Activated naive CD4-positive, alpha-beta T cell treated with anti-CD3 and anti-CD28 coated beads, Interleukin-2, amount 50 U/mL, for 16 hours (primary cell): ENCODE results near the gene CDH4.

Source experiments
- DNase-seq: peaks from one replicate; pipeline ENCODE4 v3.0.0-alpha.2; 2020

The CDH4 gene

GRCh38 chr20:61780066-61780465, 528.0 kb downstream of the CDH4 start:
- no peak for DNase-seq

- DNase-seq: no peak
Observed at GRCh38 chr20:61784801-61785566, 532.9 kb downstream of the CDH4 start.

- DNase-seq: no peak
Observed at GRCh38 chr20:61785567-61785816, 533.4 kb downstream of the CDH4 start.

- no peak for DNase-seq
Observed at GRCh38 chr20:61786230-61786629, 534.2 kb downstream of the CDH4 start.

- DNase-seq: no peak
Observed at GRCh38 chr20:61788343-61788742, 536.3 kb downstream of the CDH4 start.

GRCh38 chr20:61789329-61789728, 537.3 kb downstream of the CDH4 start:
- no peak for DNase-seq

DNA sequence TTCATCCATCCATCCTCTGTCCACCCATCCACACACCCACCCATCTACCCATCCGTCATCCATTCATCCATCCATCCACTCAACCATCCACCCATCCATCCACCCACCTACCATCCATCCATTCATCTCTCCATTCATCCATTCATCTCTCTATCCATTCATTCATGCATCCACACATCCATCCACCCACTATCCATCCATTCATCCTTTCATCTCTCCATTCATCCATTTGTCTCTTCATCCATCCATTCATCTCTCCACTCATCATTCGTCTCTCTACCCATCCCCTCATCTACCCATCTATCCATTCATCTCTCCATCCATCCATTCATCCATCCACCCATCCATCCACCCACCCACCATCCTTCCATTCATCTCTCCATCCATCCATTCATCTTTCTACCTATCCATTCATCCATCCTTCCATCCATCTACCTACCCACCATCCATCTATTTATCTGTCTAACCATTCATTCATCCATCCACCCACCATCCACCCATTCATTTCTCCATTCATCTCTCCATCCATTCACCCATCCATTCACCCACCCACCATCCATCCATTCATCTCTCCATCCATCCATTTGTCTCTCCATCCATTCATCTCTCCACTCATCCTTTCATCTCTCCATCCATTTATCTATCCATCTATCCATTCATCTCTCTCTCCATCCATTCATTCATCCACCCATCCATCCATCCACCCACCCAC, 538.2 kb downstream of the CDH4 start:
- no peak for DNase-seq

DNA sequence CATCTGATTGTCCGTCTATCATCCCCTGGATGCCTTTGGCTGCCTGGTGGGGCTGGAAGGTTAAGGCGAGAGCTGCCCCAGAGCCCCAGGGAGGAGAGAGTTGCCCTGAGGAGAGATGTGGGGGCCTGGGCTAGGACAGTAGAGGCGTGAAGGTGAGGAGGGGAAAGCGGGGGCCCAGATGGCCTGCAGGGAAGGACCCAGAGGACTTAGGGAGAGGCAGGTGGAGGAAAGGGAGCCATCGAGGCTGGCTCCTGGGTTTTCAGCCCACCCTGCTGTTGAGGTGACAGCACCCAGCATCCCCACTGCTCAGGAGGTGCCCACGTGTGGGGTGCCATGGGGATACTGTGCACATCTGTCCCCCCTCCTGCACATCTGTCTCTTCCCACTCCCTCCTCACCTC, 539.9 kb downstream of the CDH4 start:
- DNase-seq: no peak

GRCh38 chr20:61795669-61796630, 543.9 kb downstream of the CDH4 start:
- no peak for DNase-seq

DNA sequence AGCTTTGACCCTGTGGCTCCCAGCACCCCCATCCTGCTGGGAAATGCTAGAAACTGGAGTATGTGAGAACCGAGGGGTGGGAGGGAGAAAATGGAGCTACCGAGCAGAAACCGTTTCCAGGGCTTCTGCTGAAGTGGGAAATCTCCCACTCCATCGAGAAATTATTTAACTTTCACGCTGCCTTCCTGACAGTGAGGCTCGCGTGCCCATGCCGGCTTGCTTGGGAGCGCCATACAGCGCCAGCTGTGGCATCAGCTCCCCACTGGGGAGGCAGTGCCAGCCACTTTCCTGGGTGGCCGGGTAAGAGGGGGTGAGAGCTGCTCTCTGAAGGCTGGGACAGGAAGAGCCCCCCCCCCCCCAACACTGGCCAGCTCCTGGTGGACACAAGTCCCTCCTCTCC, 544.7 kb downstream of the CDH4 start:
- DNase-seq: no peak

DNA sequence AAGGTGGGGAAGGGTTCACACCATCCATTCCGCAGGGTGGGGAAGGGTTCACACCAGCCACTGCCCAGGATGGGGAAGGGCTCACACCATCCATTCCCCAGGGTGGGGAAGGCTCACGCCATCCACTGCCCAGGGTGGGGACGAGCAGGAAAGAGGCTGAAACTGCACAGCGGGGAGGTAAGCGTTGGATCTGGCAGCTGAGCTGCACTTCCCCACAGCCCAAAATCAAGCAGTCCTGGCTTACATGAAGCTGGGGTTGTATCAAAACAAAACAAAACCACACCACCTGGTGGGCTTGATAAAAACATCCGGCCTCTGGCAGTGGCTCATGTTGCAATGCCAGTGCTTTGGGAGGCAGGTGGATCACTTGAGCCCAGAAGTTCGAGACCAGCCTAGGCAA, 545.1 kb downstream of the CDH4 start:
- no peak for DNase-seq

DNA sequence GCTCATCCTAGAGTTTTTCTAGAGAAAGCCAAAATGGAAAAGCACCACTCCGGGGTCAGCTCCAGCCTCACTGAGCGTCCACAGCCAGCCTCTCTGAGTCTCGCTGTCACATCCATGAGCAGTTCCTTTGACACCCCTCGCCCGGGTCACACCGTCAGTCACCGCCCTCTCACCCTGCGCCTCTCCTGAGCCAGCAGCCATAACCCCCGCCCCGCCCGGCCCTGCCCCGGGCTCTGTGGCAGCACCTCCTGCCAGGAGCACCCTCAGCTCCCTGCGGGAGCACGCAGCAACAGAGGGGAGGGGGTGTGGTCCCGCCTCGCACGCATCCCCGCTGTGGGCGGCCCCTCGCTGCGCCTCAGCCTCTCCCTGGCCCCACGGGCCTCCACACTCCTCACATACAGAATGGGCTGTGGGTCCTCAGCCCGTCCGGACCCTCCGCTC, 545.9 kb downstream of the CDH4 start:
- DNase-seq: no peak

DNA sequence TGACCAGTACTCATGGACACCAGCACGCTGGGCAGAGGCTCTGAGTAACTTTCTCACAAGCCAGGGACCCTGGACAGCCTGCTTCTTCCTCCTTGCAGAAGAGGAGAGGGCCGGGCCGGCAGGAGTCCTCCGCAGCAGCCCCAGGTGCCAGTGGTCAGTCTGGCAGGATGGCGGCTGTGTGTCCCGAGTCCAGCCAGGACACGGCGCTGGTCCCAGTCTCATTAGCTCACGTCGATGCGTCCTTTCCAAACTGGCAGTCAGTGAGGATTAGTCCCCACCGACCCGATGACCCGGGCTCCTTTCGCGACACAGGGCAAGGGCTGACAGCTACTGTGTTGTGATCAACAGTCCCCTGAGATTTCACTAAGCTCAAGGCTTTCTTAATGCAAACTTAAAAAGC, 546.6 kb downstream of the CDH4 start:
- no peak for DNase-seq

- no peak for DNase-seq
Observed at GRCh38 chr20:61799394-61799923, 547.4 kb downstream of the CDH4 start.

DNA sequence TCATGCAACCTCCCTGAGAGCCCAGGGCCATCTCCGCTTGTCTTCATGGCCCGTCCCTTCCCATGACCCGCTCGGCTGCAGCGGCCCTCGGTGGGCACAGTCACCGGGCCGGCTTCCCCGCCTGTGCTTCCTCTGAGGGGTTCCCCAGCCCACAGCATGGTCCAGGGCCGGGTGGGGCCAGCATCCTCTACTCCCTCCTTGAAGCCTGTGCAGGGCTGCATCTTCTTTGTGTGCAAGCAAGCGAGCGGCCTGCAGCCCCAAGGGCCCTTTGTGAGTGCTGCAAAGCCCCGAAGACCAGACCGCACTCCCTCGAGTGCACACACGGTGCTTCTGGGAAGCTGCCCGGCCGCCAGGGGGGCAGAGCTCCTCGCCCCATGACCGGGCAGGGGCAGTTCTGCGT, 547.9 kb downstream of the CDH4 start:
- DNase-seq: no peak

GRCh38 chr20:61800359-61801064, 548.5 kb downstream of the CDH4 start:
- DNase-seq: no peak

GRCh38 chr20:61801065-61801360, 549.0 kb downstream of the CDH4 start:
- no peak for DNase-seq

DNA sequence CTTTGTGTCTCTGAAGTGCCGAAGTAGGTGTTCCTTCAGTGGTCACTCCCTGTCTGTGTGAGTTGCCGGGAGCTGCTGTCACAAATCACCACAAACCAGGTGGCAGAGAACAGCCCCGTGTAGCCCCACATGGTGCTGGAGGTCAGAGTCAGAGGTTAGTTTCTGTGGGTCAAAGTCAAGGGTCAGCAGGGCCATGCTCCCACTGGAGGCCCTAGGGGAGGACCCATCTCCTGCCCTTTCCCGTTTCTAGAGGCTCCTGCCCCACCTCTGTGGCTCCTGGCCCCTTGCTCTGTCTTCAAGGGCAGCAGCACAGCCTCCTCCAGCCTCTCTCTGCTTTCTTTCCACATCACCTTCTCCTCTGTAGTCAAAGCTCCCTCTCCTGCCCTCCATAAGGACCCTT, 549.4 kb downstream of the CDH4 start:
- no peak for DNase-seq

- no peak for DNase-seq
Observed at GRCh38 chr20:61801857-61802442, 549.9 kb downstream of the CDH4 start.

DNA sequence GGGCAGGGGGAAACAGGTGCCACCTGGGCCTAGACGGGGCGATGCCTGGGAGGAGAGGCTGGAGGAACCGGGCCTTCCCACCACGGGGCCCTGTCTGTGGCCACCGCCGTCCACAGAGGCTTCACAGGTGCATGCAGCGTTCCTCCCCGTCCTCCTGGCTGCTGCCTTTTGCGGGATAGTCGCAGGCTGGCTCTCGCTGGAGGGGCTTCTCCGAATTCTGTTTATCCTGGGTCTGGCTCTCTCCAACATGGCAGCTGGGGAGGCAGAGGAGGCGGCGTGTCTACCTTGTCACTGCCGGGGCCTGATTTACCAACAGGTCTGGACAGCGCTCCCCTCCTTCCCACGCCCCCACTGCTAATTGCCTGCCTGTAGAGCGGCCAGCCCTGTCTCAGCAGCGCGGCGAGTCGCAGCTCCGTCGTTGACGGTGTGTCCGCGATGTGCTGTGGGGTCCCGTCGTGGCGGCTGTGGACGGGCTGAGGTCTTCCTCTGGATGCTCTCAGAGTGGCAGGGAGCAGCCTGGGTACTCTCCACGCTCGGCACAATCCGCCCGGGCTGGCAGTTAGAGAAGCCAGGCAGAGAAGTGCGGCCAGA, 550.8 kb downstream of the CDH4 start:
- no peak for DNase-seq

DNA sequence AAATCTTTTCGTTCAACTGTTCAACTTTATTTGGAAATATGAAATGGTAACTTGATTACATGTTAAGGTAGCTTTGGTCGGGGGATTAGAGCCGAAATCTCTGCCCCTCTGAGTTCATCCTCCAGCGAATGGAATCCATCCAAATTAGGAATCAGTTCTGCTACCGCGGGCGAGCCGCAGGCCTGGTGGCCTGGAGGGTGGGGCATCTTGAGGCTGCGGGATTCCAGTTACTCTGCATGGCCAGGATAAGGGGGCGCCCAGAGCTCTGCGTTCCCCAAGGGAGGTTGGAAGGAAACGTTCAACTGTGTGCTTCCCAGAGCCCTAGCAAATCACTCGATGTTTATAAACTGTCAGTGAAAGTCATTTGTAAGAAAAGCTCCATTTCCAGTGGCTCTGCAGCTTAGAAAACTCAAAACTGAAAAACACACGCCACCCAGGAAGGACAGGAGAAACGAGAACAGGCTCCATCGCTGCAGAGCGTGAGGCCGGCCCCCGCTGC, 551.4 kb downstream of the CDH4 start:
- no peak for DNase-seq
